ENCODE data around the gene TMEM63C.

The TMEM63C gene

DNA sequence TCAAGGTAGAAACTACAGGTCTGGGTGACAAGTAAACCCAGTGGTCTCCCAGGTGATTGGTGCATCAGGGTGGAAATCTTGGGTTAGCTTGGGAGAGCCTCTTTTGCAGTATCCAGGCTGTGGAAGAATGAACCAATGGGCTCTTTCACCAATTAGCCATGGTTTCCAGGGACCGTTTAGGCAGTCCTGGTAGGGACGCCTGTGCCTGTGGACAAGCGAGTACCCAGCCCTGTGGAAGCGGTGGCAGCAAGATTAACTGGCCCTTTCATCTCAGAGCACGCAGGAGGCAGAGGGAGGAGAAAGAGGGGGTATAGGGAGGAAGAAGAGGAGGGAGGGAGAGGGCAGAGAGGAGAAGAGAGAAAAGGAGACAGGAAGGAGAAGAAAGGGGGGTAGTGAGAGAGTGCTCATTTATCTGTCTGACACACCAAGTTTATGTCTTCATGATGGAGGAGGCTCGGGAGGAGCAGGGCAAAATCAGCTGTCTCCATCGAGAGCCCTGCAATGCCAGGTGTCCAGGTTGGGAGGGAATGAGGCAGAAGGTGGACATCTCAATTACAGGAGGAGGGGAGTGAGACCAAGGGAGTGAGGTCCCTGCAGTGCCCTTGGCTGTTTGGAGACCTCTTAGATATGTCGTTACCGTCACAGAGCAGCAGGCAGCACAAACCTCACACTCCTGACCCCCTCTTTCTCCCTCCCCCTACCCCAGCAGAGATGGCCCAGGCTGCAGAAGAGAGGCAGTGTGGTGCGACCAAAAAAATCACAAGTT, 35.4 kb upstream of the TMEM63C start:
- no peak for ATAC-seq
- TF ChIP-seq TCF4 (CRISPR knock-in tag; IDR thresholded peaks at IDR 0.05; ENCODE audit: borderline replicate concordance), result no peak
- no peak for TF ChIP-seq CSRNP3 (CRISPR knock-in tag; IDR thresholded peaks at IDR 0.05)
- TF ChIP-seq ESRRG (CRISPR knock-in tag; IDR thresholded peaks at IDR 0.05), result no peak
- no peak for TF ChIP-seq ZFP3 (CRISPR knock-in tag; IDR thresholded peaks at IDR 0.05)
- TF ChIP-seq, protein P1, sequence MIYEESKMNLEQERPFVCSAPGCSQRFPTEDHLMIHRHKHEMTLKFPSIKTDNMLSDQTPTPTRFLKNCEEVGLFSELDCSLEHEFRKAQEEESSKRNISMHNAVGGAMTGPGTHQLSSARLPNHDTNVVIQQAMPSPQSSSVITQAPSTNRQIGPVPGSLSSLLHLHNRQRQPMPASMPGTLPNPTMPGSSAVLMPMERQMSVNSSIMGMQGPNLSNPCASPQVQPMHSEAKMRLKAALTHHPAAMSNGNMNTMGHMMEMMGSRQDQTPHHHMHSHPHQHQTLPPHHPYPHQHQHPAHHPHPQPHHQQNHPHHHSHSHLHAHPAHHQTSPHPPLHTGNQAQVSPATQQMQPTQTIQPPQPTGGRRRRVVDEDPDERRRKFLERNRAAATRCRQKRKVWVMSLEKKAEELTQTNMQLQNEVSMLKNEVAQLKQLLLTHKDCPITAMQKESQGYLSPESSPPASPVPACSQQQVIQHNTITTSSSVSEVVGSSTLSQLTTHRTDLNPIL (CRISPR knock-in tag; IDR thresholded peaks at IDR 0.05; ENCODE audit: low read depth), result no peak
- TF ChIP-seq OSR1 (CRISPR knock-in tag; IDR thresholded peaks at IDR 0.05), result no peak
- no peak for TF ChIP-seq PATZ1 (CRISPR knock-in tag; IDR thresholded peaks at IDR 0.05; ENCODE audit: borderline replicate concordance)
- TF ChIP-seq ZNF70 (CRISPR knock-in tag; IDR thresholded peaks at IDR 0.05), result no peak

DNA sequence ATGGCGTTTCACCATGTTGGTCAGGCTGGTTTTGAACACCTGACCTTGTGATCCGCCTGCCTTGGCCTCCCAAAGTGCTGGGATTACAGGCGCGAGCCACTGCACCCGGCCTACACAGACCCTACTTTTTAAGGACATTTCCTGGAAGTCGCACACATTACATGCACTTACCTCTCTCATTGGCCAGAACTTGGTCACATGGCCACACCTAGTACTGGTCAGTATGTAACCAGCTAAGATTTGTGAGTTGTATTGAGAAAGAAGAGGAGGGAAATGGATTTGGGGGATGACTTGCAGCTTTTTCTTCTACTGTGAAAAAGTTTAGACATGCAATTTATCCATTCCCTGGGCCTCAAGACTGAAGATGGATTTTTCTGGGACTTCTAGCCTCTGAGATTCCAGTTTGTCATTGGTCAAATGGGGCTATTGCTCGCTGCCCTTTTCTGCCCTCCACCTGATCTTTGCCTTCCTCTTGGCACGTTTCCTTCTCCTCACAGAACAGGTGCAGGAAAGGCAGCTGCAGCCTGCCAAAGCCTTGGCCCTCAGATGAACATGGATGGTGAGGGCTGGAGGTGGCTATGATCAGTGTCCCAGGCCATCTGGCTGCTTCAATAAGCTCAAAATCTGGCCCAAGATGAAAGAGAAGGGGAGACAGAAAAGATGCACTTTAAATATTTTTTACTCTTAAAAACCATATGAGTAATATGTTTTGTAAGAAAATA, 32.9 kb upstream of the TMEM63C start:
- ATAC-seq, result 0 out of 3 replicates have a peak, but pooled peaks have one; percentile 15
- TF ChIP-seq ZNF565 (CRISPR knock-in tag; conservative IDR thresholded peaks at IDR 0.05; ENCODE audit: low read depth), result no peak
- TF ChIP-seq TCF4 (CRISPR knock-in tag; IDR thresholded peaks at IDR 0.05; ENCODE audit: borderline replicate concordance), result no peak
- no peak for TF ChIP-seq ZC3H10 (CRISPR knock-in tag; IDR thresholded peaks at IDR 0.05)
- TF ChIP-seq CSRNP3 (CRISPR knock-in tag; IDR thresholded peaks at IDR 0.05), result no peak
- TF ChIP-seq SNAI2 (CRISPR knock-in tag; IDR thresholded peaks at IDR 0.05), result no peak
- no peak for TF ChIP-seq GLIS3 (CRISPR knock-in tag; IDR thresholded peaks at IDR 0.05)

DNA sequence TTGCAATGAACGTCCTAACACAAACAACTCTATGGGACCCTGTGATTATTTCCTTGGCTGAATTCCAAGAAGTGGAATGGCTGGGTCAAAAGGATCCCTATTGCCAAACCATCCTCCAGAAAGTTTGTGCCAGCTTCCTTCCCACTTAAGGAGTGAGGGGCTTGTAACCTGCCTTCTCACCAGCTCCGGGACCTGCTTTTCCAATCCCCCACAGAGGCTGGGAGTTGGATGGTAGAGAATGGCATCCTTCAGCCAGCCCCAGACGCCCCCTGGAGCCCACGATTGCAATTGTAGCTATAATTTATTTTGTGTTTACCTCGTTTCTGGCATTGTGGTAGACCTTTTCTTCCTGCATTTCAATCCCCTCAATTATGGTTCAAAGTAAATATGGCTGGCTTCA, 30.4 kb upstream of the TMEM63C start:
- peak; percentile 72 for ATAC-seq
- no peak for TF ChIP-seq ZC3H10 (CRISPR knock-in tag; IDR thresholded peaks at IDR 0.05)
- TF ChIP-seq SNAI2 (CRISPR knock-in tag; IDR thresholded peaks at IDR 0.05), result no peak
- no peak for TF ChIP-seq ZFP3 (CRISPR knock-in tag; IDR thresholded peaks at IDR 0.05)
- no peak for TF ChIP-seq ZNF8 (CRISPR knock-in tag; IDR thresholded peaks at IDR 0.05)
- TF ChIP-seq PATZ1 (CRISPR knock-in tag; IDR thresholded peaks at IDR 0.05; ENCODE audit: borderline replicate concordance), result no peak
- TF ChIP-seq TSHZ2 (CRISPR knock-in tag; IDR thresholded peaks at IDR 0.05), result no peak
- no peak for TF ChIP-seq TCF4 (CRISPR knock-in tag; IDR thresholded peaks at IDR 0.05; ENCODE audit: borderline replicate concordance)
- no peak for TF ChIP-seq ARNTL (CRISPR knock-in tag; IDR thresholded peaks at IDR 0.05; ENCODE audit: borderline replicate concordance, low read depth)
- TF ChIP-seq POU6F1 (CRISPR knock-in tag; IDR thresholded peaks at IDR 0.05; ENCODE audit: borderline replicate concordance, low read depth), result no peak
